Ovary (tissue), 9 donors: Measurements from ENCODE around the gene SEMA4C. TPM values are rescaled to one million over a fixed set of nuclear protein-coding genes. Genes with fewer than 3 reads are reported as not detected.
A peak's percentile ranks its signal among the peaks of the same experiment; 100 is the strongest.

ENCODE experiments used
- DNase-seq, 5 donors: peaks; one replicate each; pipeline ENCODE4 v3.0.0-alpha.2; 2019 to 2020
- H3K27ac ChIP-seq, 2 donors: fragments of 200-600 bp; one replicate each; pipeline versions ENCODE4 v1.5.1 to v1.8.0; 2019 to 2022
- H3K27me3 ChIP-seq: fragments of 200-600 bp; one replicate; pipeline ENCODE4 v1.8.0; 2022
- H3K36me3 ChIP-seq: fragments of 200-600 bp; sonication (generic); one replicate; pipeline ENCODE4 v1.5.1; 2019
- H3K4me1 ChIP-seq: one replicate; pipeline ENCODE4 v1.8.1; 2013; ENCODE audit warnings: mild to moderate bottlenecking, moderate library complexity; ENCODE audit not compliant: insufficient read depth
- H3K4me3 ChIP-seq: fragments of 200-600 bp; sonication (generic); one replicate; pipeline ENCODE4 v1.5.1; 2017
- H3K9me3 ChIP-seq, 2 donors: fragments of 200-600 bp in 1 of 2; sonication (generic) in 1 of 2; one replicate each; pipeline versions ENCODE4 v1.5.1 to v1.8.1; 2013 to 2019; ENCODE audit warnings: mild to moderate bottlenecking in 1 of 2, moderate library complexity in 1 of 2
- CTCF ChIP-seq, 3 donors: fragments of 450-650 bp in 2 of 3; fragments of 200-600 bp in 1 of 3; IDR thresholded peaks; one replicate each; pipeline versions ENCODE4 v1.5.1 to v1.8.0; 2016 to 2022; ENCODE audit warnings: antibody characterized with exemption in 3 of 3, mild to moderate bottlenecking in 1 of 3
- EP300 ChIP-seq: sonication (generic); formaldehyde crosslinking; IDR thresholded peaks from one replicate; pipeline ENCODE4 v1.6.1; 2017; ENCODE audit warnings: antibody characterized with exemption
- POLR2A ChIP-seq: fragments of 450-650 bp; IDR thresholded peaks from one replicate; pipeline ENCODE4 v1.6.1; 2017; ENCODE audit warnings: antibody characterized with exemption, mild to moderate bottlenecking, moderate library complexity
- WGBS, 3 donors: extraction: QIAGEN DNeasy Blood & Tissue Kit in 1 of 3; methylation state at CpG; one replicate each; pipeline versions ENCODE4 v1.1.5 to v1.1.7; 2013 to 2017; 5-methylcytosine and 5-hydroxymethylcytosine counted together
- intact Hi-C, 4 donors: fragments of 100-400 bp; cut with DNase I; formaldehyde crosslinking; loops; one replicate each; pipeline versions ENCODE4 v1.11.0 to v1.15.1; 2022 to 2023
- polyA plus RNA-seq, 2 donors: library from polyadenylated mRNA; stranded (reverse); fragments of 200-250 nt in 1 of 2; fragments of 350-450 nt in 1 of 2; fragmentation: Illumina TruSeq in 1 of 2; extraction: RNeasy Lipid Tissue Mini Kit (QIAGEN cat#74804) in 1 of 2; gene quantifications; one replicate each; pipeline ENCODE4 v1.2.3, GENCODE V29; 2013 to 2014
- total RNA-seq, 7 donors: library from RNA; depleted of rRNA in 2 of 7; stranded (reverse); fragments of >200 nt in 2 of 7; fragmentation: NEBNext Ultra II Directional in 3 of 7; extraction: Animal tissue kit (Norgen Biotek cat#: 25700) in 3 of 7; gene quantifications; one replicate each; pipeline versions ENCODE4 v1.1.0 to v1.2.4, GENCODE V29; 2016 to 2023
- donor health status: DM: no; HTN: no; CAD: no; lungs with moderate emphysema.
- donor health status: DM: no; HTN: no; CAD: no.
- donor health status: Bipolar disorder and iron deficiency.
- donor health status: DM: yes; HTN: yes; CAD: no.
- donor health status: DM: no; HTN: no; CAD: no.
- donor health status: DM: yes; HTN: yes; CAD: no.

SEMA4C gene
- total and polyA plus RNA-seq, 9 donors, result 17.3 to 59.2 (median 46.9) TPM

- TF ChIP-seq POLR2A, result no peak
- WGBS, 3 donors, result 62 to 67% (median 63%) methylated on average over 34 to 38 of the region's 38 CpGs
- Histone ChIP-seq H3K4me3 (no peak overlapping the region), H3K9me3 (no peaks in the 10 kb centered on the region), H3K27ac (peak overlapping the region in 1 of 2 donors; percentile 66), H3K36me3 (no peaks in the 10 kb centered on the region), H3K4me1 (peaks cover 14% of the 10 kb centered on the region), H3K27me3 (no peaks in the 10 kb centered on the region)
- DNase-seq, result no peak
- intact Hi-C loops, result loop anchor here in 1 of 4 donors (2.0 kb wide), 1 partner anchor 96 kb away; no protein-coding TSS in a partner anchor
Measured at GRCh38 chr2:96860065-96861029, 9.5 kb downstream of the SEMA4C start.

GRCh38 chr2:96859681-96860064, 10.2 kb downstream of the SEMA4C start:
- DNase-seq, result no peak
- peak overlapping the region in 1 of 2 donors; percentile 66 for H3K27ac ChIP-seq
- H3K36me3 ChIP-seq, result no peaks in the 10 kb centered on the region
- no peaks in the 10 kb centered on the region for H3K9me3 ChIP-seq
- TF ChIP-seq EP300, result no peak
- no peak for TF ChIP-seq CTCF (IDR thresholded peaks at IDR 0.05)
- TF ChIP-seq POLR2A, result no peak
- no peak overlapping the region for H3K4me3 ChIP-seq
- H3K4me1 ChIP-seq, result peaks cover 14% of the 10 kb centered on the region
- no peaks in the 10 kb centered on the region for H3K27me3 ChIP-seq
- 34 to 36% (median 36%) methylated on average over 4 of the region's 4 CpGs for WGBS, 3 donors
- intact Hi-C loops, result loop anchor here in 2 of 4 donors (2.0 to 5.0 kb wide), 2 partner anchors 93 to 97 kb away; no protein-coding TSS in a partner anchor

GRCh38 chr2:96859099-96859649, 10.7 kb downstream of the SEMA4C start:
- no peaks in the 10 kb centered on the region for H3K36me3 ChIP-seq
- no peak overlapping the region for H3K4me3 ChIP-seq
- WGBS, 3 donors, result 33 to 41% (median 38%) methylated on average over 11 of the region's 11 CpGs
- no peak for TF ChIP-seq CTCF (IDR thresholded peaks at IDR 0.05)
- no peak for TF ChIP-seq EP300
- no peak for TF ChIP-seq POLR2A
- peaks cover 14% of the 10 kb centered on the region for H3K4me1 ChIP-seq
- peak overlapping the region; percentile 21 to 66 for H3K27ac ChIP-seq
- no peaks in the 10 kb centered on the region for H3K27me3 ChIP-seq
- intact Hi-C loops, result loop anchor here in 1 of 4 donors (5.0 kb wide), 1 partner anchor 93 kb away; no protein-coding TSS in a partner anchor
- DNase-seq, result peak; percentile 59 to 76 (median 68)
- no peaks in the 10 kb centered on the region for H3K9me3 ChIP-seq

GRCh38 chr2:96857667-96858372, 12.1 kb downstream of the SEMA4C start, which contains the start of gene ANKRD39:
Gene ANKRD39, minus strand, starts transcription at chr2:96858016. Its CDS starts 29 bp downstream, at chr2:96857987.
- TF ChIP-seq POLR2A (peak; percentile 66), CTCF (IDR thresholded peaks at IDR 0.05) (peak; percentile 87 to 99 (median 97)), EP300 (no peak)
- H3K4me1 ChIP-seq, result peaks cover 14% of the 10 kb centered on the region
- H3K9me3 ChIP-seq, result no peaks in the 10 kb centered on the region
- DNase-seq, result peak; percentile 97 to 99 (median 99)
- no peaks in the 10 kb centered on the region for H3K36me3 ChIP-seq
- 0% methylated on average over 64 to 81 of the region's 81 CpGs for WGBS, 3 donors
- H3K4me3 ChIP-seq, result peak within 1 kb of the TSS; percentile 96
- intact Hi-C loops, result loop anchor here in 2 of 4 donors (2.0 to 5.0 kb wide), 2 partner anchors 93 to 94 kb away; no protein-coding TSS in a partner anchor
- H3K27me3 ChIP-seq, result no peaks in the 10 kb centered on the region
- peak within 1 kb of the TSS; percentile 21 to 66 for H3K27ac ChIP-seq
